Fibroblast of villous mesenchyme (primary cell): Measurements from ENCODE around the gene MAML1. TPM values are rescaled to one million over a fixed set of nuclear protein-coding genes. Genes with fewer than 3 reads are reported as not detected.

ENCODE experiments used
- DNase-seq: peaks from one replicate; pipeline ENCODE4 v3.0.0-alpha.2; 2010; ENCODE audit warnings: low read depth
- H3K4me3 ChIP-seq: 2 replicates; pipeline ENCODE4 v1.5.1; 2011; ENCODE audit warnings: low read depth, mild to moderate bottlenecking, low read length
- total RNA-seq: library from RNA; depleted of rRNA; stranded (reverse); fragments of >200 nt; gene quantifications from 2 replicates; pipeline ENCODE4 v1.2.3, GENCODE V29; 2012
- TF ChIP-seq, protein P1 (sequence below): IDR thresholded peaks from 2 replicates; pipeline ENCODE4 v1.5.1; 2012; ENCODE audit warnings: low read depth, mild to moderate bottlenecking, low read length; ENCODE audit not compliant: insufficient read depth

The MAML1 gene
- total RNA-seq, 1 donor = 12.1 TPM

DNA sequence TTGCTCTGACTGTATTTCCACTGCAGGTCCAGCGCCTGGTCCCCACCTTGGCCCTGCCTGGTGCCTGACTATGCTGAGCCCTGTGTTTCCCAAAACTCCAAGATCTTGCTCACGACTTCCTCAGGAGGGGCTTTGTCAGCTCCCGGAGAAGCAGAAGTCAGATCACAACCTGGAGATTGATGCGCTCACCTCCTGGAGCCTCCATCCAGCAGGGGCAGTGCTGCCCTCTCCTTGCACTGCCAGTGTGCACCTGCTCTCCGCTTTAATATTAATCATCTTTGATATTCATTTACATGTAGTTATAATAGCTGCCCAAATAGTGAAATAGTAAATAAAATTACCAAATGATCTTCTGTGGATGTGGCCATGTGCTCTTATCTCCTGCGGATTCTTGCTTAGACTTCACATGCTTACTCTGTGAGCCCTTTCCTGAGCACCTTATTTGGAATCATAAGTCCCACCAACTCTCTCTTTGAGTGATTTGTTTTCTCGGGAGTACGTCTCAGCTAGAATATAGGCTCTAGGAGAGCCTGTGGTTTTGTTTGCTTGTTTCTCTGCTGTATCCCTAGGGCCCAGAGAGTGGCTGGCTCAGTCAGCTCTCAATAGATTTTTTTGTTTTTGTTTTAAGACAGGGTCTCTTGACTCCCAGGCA, 17.4 kb downstream of the MAML1 start:
- H3K4me3 ChIP-seq = no peak overlapping the region
- DNase-seq = no peak
- TF ChIP-seq, protein P1, sequence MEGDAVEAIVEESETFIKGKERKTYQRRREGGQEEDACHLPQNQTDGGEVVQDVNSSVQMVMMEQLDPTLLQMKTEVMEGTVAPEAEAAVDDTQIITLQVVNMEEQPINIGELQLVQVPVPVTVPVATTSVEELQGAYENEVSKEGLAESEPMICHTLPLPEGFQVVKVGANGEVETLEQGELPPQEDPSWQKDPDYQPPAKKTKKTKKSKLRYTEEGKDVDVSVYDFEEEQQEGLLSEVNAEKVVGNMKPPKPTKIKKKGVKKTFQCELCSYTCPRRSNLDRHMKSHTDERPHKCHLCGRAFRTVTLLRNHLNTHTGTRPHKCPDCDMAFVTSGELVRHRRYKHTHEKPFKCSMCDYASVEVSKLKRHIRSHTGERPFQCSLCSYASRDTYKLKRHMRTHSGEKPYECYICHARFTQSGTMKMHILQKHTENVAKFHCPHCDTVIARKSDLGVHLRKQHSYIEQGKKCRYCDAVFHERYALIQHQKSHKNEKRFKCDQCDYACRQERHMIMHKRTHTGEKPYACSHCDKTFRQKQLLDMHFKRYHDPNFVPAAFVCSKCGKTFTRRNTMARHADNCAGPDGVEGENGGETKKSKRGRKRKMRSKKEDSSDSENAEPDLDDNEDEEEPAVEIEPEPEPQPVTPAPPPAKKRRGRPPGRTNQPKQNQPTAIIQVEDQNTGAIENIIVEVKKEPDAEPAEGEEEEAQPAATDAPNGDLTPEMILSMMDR = no peak

GRCh38 chr5:179753971-179754370, 21.3 kb downstream of the MAML1 start:
- H3K4me3 ChIP-seq = no peak overlapping the region
- DNase-seq = no peak
- TF ChIP-seq, protein P1 = no peak

DNA sequence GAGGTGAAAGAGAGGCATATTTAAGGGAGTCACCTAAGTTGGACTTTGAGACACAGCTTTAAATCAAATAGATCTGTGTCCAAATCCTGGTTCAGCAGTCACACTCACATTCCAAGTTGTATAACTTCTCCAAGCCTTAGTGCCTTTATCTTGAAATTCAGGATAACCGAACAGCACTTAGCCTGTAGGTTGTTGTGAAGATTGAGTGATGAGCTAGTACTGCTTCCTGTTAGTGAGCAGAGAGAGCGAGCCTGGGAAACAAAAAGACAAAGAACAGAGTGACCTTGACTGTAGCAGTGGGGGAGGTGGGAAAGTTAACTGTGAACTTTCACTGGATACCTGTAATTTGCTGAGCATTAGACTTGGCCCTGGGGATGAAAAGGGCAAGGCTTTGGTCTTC, 22.4 kb downstream of the MAML1 start:
- peak; percentile 21 for DNase-seq

DNA sequence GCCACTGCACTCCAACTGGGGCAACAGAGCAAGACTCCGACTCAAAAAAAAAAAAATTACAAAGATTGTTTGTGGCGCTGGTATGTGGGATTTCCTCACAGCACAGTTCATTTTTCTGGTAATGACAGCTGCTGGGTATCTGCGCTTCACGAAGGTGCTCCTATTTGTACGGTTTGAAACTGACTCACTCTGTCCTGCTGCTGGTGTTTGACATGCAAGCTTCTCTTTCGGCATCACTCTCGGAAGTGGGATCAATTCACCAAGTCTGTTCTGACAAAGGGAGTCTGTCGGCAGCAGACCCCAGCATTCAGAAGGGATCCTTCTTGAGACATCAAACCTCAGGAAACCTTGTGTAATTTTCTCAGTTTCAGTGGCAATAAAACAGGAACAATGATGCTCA, 26.3 kb downstream of the MAML1 start:
- TF ChIP-seq, protein P1 = no peak
- no peak for DNase-seq
- H3K4me3 ChIP-seq = no peak overlapping the region

More for the DNA sequence above, 22.4 kb downstream of the MAML1 start:
- TF ChIP-seq, protein P1 = no peak
- H3K4me3 ChIP-seq = no peak overlapping the region

- TF ChIP-seq, protein P1 = no peak
- H3K4me3 ChIP-seq = no peak overlapping the region
- no peak for DNase-seq
Measured at GRCh38 chr5:179759581-179760551, 27.2 kb downstream of the MAML1 start.

DNA sequence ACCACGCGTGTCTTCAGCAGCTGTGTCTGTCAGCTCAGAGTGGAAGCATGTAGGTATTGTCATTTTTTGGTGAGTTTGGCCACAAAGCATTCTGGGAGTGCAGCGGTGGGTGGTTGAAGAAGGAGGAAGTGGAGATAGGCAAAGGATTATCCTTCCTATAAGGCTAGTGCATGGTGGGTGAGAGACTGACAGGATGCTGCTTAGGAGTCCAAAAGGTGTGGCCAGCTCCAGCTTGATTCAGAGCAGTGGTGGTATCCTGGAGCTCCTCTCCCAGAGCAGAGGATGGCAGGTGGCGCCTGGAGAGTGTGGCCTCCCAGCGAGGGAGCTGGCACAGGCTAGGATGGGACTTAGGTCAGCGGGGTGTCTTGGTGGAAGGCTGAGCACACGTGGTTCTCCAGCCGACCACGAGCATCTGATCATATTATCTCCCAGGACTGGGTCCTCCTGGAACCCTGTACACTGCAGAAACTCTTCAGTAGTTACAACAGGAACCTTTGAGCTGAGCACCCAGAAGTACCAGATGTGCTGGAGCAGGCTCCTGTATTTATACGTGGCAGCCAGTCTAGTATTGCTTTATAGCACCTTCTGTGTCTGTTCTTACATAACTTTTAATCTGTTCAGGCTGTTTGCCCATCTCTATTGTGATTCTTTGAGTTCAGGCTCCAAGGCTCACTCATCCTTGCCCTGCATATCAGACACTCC, 29.6 kb downstream of the MAML1 start:
- no peak overlapping the region for H3K4me3 ChIP-seq
- TF ChIP-seq, protein P1 = no peak
- peak; percentile 73 for DNase-seq
